Sciatic nerve (tissue), 2 donors: ENCODE results near the gene BHMT. TPM values are rescaled to one million over a fixed set of nuclear protein-coding genes. Genes with fewer than 3 reads are reported as not detected.
A peak's percentile ranks its signal among the peaks of the same experiment; 100 is the strongest.

ENCODE experiments used
- ATAC-seq: fragments of 200-7000 bp; cut with Tn5 transposase; one replicate; pipeline ENCODE4 v1.9.1; 2020; ENCODE audit warnings: mild to moderate bottlenecking, moderate library complexity
- DNase-seq: peaks from one replicate; pipeline ENCODE4 v3.0.0-alpha.2; 2020; ENCODE audit warnings: low spot score
- intact Hi-C: fragments of 100-400 bp; cut with DNase I; formaldehyde crosslinking; loops from one replicate; pipeline ENCODE4 v1.14.2; 2022
- total RNA-seq: library from RNA; stranded (reverse); fragmentation: NEBNext Ultra II Directional; extraction: Animal tissue kit (Norgen Biotek cat#: 25700); gene quantifications from one replicate; pipeline ENCODE4 v1.2.1, GENCODE V29; 2021
- donor health status: DM: no; HTN: no; CAD: no.
- donor health status: DM: no; HTN: no; CAD: no.

Gene BHMT
- total RNA-seq, 1 donor from 2014 or later, result 3.2 TPM

DNA sequence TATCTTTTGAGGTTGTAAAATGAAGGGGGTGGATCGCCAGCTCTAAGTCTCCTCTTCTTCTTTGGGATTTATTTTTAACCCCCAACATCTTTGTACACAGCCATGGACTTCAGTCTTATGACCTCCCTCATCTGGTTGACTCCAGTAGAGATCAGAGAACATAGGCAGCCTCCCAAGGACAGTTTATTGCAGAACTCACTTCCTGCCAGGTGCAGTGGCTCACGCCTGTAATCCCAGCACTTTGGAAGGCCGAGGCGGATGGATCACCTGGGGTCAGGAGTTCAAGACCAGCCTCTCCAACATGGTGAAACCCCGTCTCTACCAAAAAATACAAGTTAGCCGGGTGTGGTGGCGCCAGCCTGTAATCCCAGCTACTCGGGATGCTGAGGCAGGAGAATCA, 2.8 kb upstream of the BHMT start:
- DNase-seq, result no peak
- ATAC-seq, result no peak
- intact Hi-C loops, result loop anchor here (2.0 kb wide), 1 partner anchor 56 kb away; no protein-coding TSS in a partner anchor

DNA sequence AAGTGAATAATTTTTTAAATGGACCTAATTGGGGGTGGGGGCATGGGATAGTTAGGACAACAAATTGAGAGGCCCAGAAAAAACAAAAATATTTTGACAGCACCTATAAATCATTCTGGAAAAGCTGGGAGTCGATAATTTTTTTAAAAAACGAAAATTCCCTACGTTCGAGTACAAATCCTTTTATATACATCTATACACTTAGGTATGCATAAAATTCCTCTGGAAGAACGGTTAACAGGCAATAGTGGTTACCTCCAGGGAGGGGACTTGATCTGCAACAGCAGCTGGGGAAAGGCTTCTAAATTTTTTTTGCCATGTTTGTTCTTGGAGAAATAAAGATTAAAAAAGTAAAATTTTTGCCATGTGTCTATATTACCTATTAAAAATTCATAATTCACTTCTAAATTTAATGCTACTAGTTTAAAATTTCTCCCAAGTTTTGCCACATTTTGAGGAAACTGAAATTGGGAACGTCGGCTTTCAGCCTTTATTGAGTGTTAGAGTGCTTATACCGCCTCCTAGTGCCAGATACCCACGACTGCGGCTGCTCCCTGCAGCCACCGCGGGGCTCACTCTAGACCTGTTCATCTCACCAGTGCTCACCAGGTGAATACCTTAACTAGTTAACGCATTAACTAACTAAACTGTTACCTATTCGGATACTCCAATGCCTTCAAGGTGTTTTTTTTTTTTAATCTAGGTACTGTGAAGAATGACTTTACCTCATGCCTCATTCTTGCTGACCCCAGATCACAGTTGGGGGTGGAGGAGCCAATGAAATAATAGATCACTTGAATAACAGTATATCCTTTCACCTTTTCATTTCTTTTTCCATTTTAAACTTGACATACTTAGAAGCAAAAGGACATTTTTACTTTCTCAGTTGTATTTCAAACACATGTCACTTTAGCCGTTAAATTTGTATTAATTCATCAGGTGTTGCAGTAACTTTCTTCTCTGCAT, 1.8 kb upstream of the BHMT start:
- intact Hi-C loops, result loop anchor here (2.0 kb wide), 1 partner anchor 55 kb away; no protein-coding TSS in a partner anchor
- DNase-seq, result no peak
- no peak for ATAC-seq

DNA sequence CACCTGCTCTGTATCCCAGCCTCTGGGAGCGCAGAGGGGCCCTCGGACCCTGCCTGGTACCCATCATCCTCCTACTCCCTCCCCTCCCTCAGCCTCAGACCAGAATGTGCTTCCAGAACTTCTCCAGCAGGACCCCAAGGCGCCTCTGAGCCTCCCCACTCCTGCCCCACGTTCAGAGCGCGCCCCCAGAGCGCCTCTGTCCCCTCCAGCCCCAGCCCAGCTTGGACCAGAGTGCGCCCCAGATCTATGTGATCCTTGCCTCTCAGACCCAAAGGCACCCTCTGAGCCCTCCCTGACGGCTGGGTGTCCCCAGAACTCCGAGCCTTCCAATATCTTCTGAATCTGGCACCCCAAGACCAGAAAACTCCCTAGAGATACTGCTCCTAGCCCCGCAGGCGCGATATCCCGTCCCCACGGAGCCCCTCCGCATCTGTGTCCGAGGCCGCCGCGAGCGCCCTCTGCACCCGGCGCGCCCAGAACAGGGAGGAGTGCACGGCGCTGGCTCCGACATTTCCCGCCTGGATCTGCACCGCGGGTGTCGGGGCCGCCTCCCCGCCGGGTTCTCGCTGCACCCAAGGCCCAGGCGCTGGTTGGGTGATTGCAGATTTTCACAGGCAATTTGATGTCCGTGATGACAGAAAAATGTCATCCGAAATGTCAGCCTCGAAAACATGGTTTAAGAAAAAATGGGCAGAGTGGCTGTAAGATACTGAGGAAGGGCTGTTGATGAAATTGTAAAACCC, 522 bp downstream of the BHMT start:
- no peak for DNase-seq
- ATAC-seq, result peak; percentile 70
- intact Hi-C loops, result no loop called here

DNA sequence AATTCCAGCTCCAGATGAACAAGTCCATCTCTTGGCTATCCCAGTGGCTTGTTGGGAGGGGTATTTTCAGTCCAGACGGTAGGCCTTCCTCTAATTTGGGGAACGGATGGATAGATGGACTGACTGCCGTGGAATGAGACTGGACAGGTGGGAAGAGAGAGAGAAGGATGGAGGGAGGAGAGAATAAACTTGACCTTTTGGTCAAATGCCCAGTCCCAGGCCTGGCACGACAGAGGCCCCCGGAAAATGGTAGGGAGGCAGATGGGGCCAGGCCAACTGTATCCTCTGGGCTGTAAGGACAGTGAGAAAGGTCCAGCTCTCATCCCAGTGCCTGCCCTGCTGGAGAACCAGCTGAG, 1.1 kb downstream of the BHMT start:
- no peak for DNase-seq
- intact Hi-C loops, result no loop called here
- ATAC-seq, result no peak

DNA sequence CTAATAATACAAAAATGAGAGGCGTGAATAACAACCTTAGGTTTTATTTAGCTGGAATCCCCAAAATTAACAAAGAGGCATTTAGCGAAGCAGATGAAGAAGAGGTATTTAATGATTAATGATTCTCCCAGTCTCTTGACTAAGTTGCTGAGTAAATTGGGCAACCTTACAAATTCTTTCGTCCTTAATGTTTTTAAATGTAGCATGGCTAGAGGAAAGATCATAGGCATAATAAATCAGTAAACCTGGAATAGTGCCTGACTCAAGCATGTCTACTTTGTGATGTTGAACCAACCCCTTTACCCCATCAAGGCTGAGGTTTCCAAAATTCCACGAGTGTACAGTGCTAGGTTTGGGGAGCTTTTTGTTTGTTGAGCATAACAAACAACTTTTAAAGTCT, 7.9 kb downstream of the BHMT start:
- ATAC-seq (no peak), DNase-seq (no peak)
- intact Hi-C loops, result no loop called here

DNA sequence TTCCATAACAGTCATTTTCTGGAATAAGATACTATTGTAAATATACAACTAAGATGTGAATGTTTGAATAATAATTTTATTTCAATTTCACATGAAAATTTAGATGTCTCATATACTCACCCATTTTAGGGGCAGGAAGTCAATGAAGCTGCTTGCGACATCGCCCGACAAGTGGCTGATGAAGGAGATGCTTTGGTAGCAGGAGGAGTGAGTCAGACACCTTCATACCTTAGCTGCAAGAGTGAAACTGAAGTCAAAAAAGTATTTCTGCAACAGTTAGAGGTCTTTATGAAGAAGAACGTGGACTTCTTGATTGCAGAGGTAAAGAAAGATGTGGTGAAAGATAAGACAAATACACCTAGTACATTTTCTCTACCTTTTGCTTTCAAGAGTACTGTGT, 8.6 kb downstream of the BHMT start:
- intact Hi-C loops, result no loop called here
- no peak for ATAC-seq
- DNase-seq, result no peak

DNA sequence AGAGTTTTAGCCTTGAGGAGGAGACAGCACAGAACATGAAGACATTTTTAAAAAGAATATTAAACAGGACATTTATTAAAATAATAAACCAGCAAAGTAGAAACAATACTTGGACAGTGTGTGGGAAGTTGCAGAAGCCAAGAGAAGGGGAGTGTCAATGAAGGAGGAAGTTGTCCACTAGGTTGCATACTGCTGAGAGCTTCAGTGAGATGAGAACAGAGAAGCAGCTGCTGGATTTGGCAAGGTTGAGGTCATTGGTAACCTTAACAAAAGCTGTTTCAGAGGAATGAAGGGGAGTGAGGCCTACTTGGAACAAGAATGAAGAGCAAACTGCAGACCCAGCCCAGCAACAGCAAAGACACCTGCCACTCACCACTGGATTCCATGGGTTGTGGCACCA, 11.4 kb downstream of the BHMT start:
- no peak for DNase-seq
- intact Hi-C loops, result no loop called here
- no peak for ATAC-seq

DNA sequence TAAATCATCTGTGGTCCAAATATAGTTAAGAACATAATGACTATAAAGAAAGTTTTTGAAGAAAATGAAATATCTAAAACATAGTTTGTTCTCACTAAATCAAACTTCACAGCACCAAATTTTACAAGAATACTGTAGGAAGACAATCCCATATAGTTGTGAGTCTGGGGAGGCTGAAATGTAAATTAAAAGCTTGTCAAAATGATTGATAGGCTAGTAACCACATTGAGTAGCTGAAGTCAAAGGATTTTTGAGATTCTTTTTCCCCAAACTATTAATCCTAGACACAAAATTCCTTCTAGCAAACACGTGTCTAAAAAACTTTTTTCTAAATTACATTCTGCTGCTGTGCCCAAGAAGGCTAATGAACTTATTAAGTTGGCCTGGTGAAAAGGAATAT, 13.0 kb downstream of the BHMT start:
- ATAC-seq (no peak), DNase-seq (no peak)
- intact Hi-C loops, result no loop called here

DNA sequence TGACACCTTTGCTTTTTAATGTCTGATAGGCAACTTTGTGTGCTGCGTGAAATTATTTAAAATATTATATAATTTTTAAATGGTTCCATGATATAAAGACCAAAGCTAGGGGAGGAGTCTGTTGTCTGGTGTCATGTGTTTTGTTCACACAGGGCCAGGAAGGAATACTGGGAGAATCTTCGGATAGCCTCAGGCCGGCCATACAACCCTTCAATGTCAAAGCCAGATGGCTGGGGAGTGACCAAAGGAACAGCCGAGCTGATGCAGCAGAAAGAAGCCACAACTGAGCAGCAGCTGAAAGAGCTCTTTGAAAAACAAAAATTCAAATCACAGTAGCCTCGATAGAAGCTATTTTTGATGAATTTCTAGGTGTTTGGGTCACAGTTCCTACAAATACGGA, 19.2 kb downstream of the BHMT start:
- DNase-seq (no peak), ATAC-seq (no peak)
- intact Hi-C loops, result loop anchor here (10.0 kb wide), 1 partner anchor 106 kb away; no protein-coding TSS in a partner anchor

DNA sequence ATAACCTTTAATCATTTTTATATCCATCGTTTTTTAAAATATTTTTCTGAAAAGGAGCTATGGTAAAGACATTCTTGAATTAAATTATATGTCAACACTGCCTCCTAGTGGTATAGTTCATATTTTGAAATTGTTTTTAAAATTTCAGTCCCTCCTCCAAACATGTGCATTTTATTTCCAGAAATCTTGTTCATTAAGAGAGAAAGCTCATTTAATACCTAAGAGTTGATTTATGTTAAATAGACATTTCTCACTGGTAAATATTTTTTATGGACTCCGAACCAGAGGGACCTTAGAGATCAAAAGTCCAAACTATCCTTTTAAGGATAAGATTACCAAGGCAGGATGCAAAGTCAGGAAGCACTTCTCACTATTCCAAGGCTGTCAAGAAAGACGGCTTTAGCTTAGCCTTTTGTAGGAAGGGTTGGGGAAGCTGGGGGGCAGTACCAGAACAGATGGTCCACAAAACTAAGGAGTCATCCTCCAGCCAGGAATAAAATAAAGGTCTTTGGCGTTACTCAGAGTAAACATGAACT, 21.6 kb downstream of the BHMT start:
- intact Hi-C loops, result loop anchor here (10.0 kb wide), 1 partner anchor 108 kb away; no protein-coding TSS in a partner anchor
- DNase-seq, result no peak
- peak; percentile 69 for ATAC-seq

DNA sequence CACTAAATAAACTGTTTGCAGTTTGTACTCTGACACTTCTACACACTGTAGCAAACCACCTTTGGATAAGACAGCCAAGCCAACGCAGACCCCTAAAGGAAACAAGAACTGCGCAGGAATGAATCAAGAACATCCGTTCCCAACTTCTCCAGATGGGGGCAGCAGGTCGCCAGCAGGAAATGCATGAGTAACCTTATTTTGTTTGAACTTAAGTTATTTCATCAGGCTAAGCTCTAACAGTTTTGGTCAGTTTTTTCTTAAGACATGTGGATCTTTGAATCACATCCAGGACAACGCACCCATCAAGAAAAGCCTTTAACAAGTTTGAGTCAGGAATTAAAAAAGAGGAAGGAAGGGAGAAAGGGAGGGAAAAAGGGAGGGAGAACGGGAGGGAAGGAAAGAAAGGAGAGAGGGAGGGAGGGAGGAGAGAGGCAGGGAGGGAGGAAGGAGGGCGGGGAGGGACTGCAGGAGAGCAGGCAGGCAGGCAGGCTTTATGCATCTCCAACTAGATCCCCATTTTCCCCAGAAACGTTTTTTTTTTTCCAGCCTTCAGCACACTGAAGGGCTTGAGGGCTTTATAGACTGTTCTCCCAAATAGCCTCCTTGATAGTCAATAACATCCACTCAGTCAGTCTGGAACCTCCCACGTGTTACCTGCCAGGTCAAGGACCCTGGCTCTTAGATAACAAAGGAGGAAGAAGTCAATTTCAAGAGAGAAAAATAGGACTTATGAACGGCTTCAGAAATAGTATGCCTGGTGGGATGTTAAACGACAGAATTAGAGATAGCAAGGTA, 22.2 kb downstream of the BHMT start:
- peak; percentile 89 for ATAC-seq
- DNase-seq, result peak; percentile 82
- intact Hi-C loops, result loop anchor here (10.0 kb wide), 1 partner anchor 109 kb away; no protein-coding TSS in a partner anchor

DNA sequence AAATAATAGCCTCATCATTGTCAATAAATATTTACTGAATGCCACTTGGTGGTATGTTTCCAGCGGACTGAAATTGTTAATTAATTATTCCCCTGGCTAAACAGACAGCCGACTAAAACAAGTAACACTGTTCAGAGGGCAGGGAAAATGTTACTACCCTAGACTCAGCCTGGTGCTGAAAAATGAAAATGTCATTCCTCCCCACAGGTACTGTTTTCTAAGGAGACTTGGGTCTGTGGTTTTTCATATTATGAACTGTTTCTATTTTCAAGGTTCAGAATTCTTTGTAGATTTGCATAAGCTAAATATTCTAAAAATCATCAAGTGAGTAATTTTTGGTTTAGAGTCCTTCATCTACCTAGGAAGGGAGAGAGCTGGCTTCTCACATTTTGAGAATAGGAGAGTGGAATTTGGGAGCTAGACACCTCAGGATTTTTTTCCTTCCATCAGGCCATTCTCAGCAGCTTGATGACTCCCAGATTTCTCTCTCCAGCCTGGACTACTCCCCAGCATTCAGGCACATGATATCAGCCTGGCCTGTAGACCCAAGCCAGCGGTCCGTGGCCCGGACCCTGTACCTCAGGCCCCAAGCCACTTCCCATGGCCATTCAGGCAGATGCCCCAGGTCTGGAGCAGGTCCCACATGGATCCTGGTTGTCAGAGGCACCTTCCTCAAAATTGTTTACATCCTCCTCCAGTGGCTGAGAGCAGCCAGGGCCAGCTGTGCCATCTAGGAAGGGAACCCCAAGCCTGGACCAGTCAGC, 24.4 kb downstream of the BHMT start:
- no peak for ATAC-seq
- no peak for DNase-seq
- intact Hi-C loops, result loop anchor here (10.0 kb wide), 1 partner anchor 111 kb away; no protein-coding TSS in a partner anchor

DNA sequence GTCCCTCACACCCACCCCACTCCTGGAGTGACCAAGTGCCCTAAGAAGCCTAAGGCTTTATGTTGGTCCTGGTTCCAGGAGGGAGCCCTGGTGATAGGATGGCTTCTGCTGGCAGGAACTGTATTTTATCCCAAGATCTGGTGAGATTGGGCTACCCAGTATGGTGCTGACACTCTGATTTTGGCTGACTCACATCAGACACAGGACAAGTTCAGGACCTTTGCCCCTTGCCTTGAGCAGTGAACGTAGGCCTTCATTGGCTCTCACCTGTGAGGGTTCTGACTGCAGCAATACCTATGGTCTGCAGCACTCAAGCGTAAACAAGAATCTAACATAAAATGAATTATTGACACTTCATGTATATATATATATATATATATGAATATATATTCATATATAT, 25.0 kb downstream of the BHMT start:
- intact Hi-C loops, result loop anchor here (10.0 kb wide), 1 partner anchor 112 kb away; no protein-coding TSS in a partner anchor
- ATAC-seq, result no peak
- DNase-seq, result no peak

DNA sequence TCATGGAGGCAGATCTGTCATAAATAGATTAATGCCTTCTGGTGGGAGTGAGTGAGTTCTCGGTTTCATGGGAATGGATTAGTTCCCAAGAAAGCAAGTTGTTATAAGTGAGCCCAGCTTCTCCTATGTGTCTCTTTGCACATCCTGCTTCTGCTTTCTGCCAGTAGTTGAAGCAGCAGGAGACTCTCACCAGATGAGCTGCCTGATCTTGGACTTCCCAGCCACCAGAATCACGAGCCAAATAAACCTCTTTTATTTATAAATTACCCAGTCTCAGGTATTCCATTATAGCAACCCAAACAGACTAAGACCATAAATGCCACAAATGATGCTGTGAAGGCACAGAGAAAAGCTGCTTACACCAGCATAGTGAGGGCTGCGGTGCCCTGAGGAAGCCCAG, 28.9 kb downstream of the BHMT start:
- intact Hi-C loops, result no loop called here
- DNase-seq (no peak), ATAC-seq (no peak)

DNA sequence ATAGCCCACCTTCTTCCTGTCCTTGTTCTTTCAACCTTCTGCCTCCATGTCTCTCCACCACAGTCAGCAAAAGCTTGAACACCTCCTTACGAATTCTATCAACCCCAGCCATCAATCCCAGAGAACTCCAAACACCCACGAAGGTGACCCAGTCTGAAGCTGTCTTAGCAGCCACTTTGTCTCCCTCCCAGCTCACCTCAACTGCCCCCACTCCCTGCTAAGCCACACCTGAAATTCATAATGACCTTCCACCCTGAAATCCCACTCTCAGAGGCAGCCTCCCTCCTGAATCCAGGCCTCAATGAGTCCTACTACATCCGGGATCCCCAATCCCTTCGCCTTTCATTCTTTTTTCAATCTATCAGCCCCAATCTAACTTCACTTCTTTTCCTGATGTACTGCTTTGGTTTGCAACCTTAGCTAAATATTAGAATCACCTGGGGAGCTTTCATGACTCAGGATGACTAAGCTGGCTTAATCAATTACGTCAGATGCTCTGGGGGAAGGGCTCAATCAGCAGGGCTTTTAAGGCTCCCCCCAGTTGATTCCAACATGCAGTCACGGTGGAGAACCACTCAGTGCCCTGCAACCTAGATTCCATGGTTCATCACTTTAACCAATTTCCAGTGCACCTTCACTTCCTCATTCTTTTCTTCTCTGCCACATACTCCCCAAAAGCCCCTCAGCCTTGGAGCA, 32.2 kb downstream of the BHMT start:
- intact Hi-C loops, result no loop called here
- ATAC-seq (no peak), DNase-seq (no peak)

DNA sequence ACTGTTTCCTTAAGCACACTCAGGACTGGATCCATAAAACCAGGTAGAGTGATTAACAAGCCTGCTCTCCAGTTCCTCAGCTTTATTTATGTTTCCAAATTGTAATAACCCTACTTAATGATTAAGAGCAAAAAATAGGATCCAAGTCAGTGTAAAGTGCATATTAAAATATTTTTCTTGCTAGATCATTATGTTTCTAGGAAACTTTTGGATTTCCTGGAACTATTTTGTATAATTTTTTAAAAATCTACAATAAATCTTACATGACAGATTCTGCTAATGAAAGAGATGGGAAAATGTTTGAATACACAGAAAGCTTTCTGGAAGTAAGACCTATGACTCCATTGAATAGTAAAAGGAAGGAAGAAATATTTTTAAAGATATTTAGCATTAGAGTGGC, 35.5 kb downstream of the BHMT start:
- intact Hi-C loops, result no loop called here
- no peak for DNase-seq
- no peak for ATAC-seq

DNA sequence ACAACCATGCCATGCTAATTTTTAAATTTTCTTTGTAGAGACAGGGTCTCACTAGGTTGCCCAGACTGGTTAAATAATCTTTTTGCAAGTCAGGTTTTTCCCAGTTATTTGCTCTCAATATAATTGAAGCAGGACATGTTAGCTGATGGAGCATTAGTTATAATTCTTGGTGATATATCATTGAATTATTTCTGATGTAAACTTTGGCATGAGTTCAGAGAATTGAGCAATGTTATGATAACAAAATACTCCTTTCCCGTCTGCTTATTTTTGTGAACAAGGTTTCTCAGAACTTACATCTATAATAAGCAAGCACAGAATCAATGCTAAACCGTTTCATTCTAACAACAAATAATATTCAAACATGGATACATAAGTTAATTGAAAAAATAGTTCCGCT, 37.8 kb downstream of the BHMT start:
- intact Hi-C loops, result no loop called here
- DNase-seq (no peak), ATAC-seq (no peak)
